PC-9 (cell line): ENCODE results near the gene FADS6. TPM values are rescaled to one million over a fixed set of nuclear protein-coding genes. Genes with fewer than 3 reads are reported as not detected.
A peak's percentile ranks its signal among the peaks of the same experiment; 100 is the strongest.

ENCODE experiments used
- BruUV-seq: library from RNA; stranded (reverse); fragments of 400-500 nt; replicated peaks from 2 replicates; lab custom pipeline; 2021; lab: Mats Ljungman, UMichigan
- CTCF ChIA-PET: fragments of 300-600 bp; sonication (Branson Sonifier 250); formaldehyde crosslinking; loops from one replicate; lab custom pipeline; 2022; ENCODE audit warnings: antibody characterized with exemption; lab: Charles Lee
- POLR2A ChIA-PET: fragments of 300-600 bp; sonication (Branson Sonifier 250); formaldehyde crosslinking; loops from one replicate; lab custom pipeline; 2022; ENCODE audit warnings: antibody characterized with exemption; ENCODE audit not compliant: unreplicated experiment; lab: Charles Lee
- DNase-seq, 2 experiments: peaks; one replicate each; pipeline versions ENCODE4 v3.0.0 to v3.0.0-alpha.2; 2015 to 2022; ENCODE audit warnings: mixed read lengths in 1 of 2
- H2AFZ ChIP-seq: fragments of 200-600 bp; sonication (generic); 2 replicates; pipeline ENCODE4 v1.8.1; 2017; ENCODE audit warnings: antibody characterized with exemption
- H3F3A ChIP-seq: fragments of 200-600 bp; sonication (generic); 2 replicates; pipeline ENCODE4 v1.8.1; 2017; ENCODE audit warnings: antibody characterized with exemption, mild to moderate bottlenecking, low read depth; ENCODE audit not compliant: insufficient read depth
- H3K27ac ChIP-seq: fragments of 200-600 bp; sonication (generic); 2 replicates; pipeline ENCODE4 v1.6.1; 2016; ENCODE audit warnings: mixed run types
- H3K27me3 ChIP-seq: fragments of 200-600 bp; sonication (generic); 2 replicates; pipeline ENCODE4 v1.6.1; 2016; ENCODE audit warnings: low read depth, mixed run types; ENCODE audit not compliant: insufficient read depth
- H3K36me3 ChIP-seq: fragments of 200-600 bp; sonication (generic); 2 replicates; pipeline ENCODE4 v1.6.1; 2016; ENCODE audit warnings: low read depth, mixed run types
- H3K4me1 ChIP-seq: fragments of 200-600 bp; sonication (generic); replicated peaks from 2 replicates; pipeline ENCODE4 v1.6.1; 2016; ENCODE audit warnings: mixed run types; ENCODE audit not compliant: insufficient read depth
- H3K4me2 ChIP-seq: fragments of 200-600 bp; sonication (generic); 2 replicates; pipeline ENCODE4 v1.6.1; 2017; ENCODE audit warnings: mixed run types
- H3K4me3 ChIP-seq: fragments of 200-600 bp; sonication (generic); 2 replicates; pipeline ENCODE4 v1.6.1; 2016; ENCODE audit warnings: mixed run types
- H3K79me2 ChIP-seq: fragments of 200-600 bp; sonication (generic); 2 replicates; pipeline ENCODE4 v1.6.1; 2017; ENCODE audit warnings: low read depth, mixed run types
- H3K9me2 ChIP-seq: fragments of 200-600 bp; sonication (generic); 2 replicates; pipeline ENCODE4 v1.8.1; 2017; ENCODE audit warnings: mild to moderate bottlenecking; ENCODE audit not compliant: insufficient read depth
- H3K9me3 ChIP-seq: fragments of 200-600 bp; sonication (generic); 2 replicates; pipeline ENCODE4 v1.8.1; 2016; ENCODE audit warnings: low read depth; ENCODE audit not compliant: insufficient read depth
- H4K20me1 ChIP-seq: fragments of 200-600 bp; sonication (generic); 2 replicates; pipeline ENCODE4 v1.8.1; 2017; ENCODE audit not compliant: insufficient read depth
- EZH2 ChIP-seq: fragments of 200-600 bp; sonication (generic); IDR thresholded peaks from 2 replicates; pipeline ENCODE4 v1.8.0; 2017; ENCODE audit warnings: antibody characterized with exemption, low read depth
- intact Hi-C: fragments of 100-400 bp; cut with micrococcal nuclease; formaldehyde crosslinking; loops from one replicate; pipeline ENCODE4 v1.10.0; 2022; ENCODE audit not compliant: unreplicated experiment
- total RNA-seq: library from RNA; stranded (reverse); gene quantifications from 2 replicates; pipeline ENCODE4 v1.2.3, GENCODE V29; 2021
- TF ChIP-seq, protein P1 (sequence below): fragments of 200-600 bp; sonication (generic); conservative IDR thresholded peaks from 2 replicates; pipeline ENCODE4 v1.6.1; 2017; ENCODE audit warnings: mixed run types, antibody characterized with exemption, mild to moderate bottlenecking, moderate library complexity

The FADS6 gene
- total RNA-seq, 1 experiment from 2014 or later, result not detected

DNA sequence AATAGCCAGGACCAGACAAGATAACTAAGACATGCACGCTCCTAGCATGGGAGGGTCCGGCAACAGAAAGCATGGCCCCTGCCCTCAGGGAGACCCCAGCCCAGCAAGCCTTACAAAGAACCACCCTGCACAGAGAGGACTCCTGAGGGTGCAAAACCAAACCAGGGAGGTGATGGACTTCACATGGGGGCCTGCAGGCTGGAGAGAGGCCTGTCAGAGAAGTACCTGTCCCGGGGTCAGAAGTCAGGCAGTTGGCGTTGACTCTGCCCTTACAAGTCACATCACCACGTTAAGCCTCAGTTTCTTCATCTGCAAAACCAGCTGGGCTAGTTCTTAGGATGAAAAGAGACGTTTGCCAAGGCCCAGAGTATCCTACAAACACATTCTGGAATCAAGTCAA lies 35.4 kb upstream of the FADS6 start:
- no peaks in the 10 kb centered on the region for H3K9me2 ChIP-seq
- H3K27me3 ChIP-seq, result peaks cover 28% of the 10 kb centered on the region
- no peaks in the 10 kb centered on the region for H3K36me3 ChIP-seq
- TF ChIP-seq EZH2, result no peak
- TF ChIP-seq, protein P1, sequence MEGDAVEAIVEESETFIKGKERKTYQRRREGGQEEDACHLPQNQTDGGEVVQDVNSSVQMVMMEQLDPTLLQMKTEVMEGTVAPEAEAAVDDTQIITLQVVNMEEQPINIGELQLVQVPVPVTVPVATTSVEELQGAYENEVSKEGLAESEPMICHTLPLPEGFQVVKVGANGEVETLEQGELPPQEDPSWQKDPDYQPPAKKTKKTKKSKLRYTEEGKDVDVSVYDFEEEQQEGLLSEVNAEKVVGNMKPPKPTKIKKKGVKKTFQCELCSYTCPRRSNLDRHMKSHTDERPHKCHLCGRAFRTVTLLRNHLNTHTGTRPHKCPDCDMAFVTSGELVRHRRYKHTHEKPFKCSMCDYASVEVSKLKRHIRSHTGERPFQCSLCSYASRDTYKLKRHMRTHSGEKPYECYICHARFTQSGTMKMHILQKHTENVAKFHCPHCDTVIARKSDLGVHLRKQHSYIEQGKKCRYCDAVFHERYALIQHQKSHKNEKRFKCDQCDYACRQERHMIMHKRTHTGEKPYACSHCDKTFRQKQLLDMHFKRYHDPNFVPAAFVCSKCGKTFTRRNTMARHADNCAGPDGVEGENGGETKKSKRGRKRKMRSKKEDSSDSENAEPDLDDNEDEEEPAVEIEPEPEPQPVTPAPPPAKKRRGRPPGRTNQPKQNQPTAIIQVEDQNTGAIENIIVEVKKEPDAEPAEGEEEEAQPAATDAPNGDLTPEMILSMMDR, result no peak
- H2AFZ ChIP-seq, result no peak overlapping the region
- ChIA-PET POLR2A (no interaction called here), CTCF (no interaction called here)
- H3K27ac ChIP-seq, result no peak overlapping the region
- no peak for DNase-seq
- no TSS peak for BruUV-seq
- no peaks in the 10 kb centered on the region for H3K9me3 ChIP-seq
- intact Hi-C loops, result no loop called here
- H4K20me1 ChIP-seq, result no peaks in the 10 kb centered on the region
- H3K4me3 ChIP-seq, result no peak overlapping the region
- peaks cover 3% of the 10 kb centered on the region; the same call in 1 of the 2 replicates for H3F3A ChIP-seq
- H3K4me1 ChIP-seq, result no peaks in the 10 kb centered on the region
- no peak overlapping the region for H3K4me2 ChIP-seq
- no peaks in the 10 kb centered on the region for H3K79me2 ChIP-seq

DNA sequence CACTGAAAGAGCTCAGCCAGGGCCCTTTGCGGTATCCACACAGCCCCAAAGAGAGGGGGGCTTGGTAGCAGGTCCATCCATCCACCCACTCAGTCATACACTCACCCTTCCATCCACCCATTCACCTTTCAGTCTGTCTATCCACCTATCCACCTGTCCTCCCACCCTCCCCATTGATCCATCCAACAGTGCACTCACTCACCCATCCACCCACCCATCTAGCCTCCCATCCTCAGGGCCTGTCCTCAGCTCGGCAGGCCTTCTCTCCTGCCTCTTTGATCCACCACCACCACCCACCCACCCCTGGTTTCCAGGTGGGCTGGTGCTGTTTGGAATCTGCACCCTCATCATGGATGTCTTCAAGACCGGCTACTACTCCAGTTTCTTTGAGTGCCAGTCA lies 31.8 kb upstream of the FADS6 start:
- peaks cover 34% of the 10 kb centered on the region for H3K27me3 ChIP-seq
- H3K4me2 ChIP-seq, result no peak overlapping the region
- CTCF ChIA-PET, result interaction anchor here (0.5 kb wide), 1 partner anchor 344 kb away, joined by 4 read pairs; no protein-coding TSS in a partner anchor
- DNase-seq, result no peak
- TF ChIP-seq, protein P1, result no peak
- TF ChIP-seq EZH2, result no peak
- POLR2A ChIA-PET, result no interaction called here
- H4K20me1 ChIP-seq, result no peaks in the 10 kb centered on the region
- no peaks in the 10 kb centered on the region for H3K4me1 ChIP-seq
- no peak overlapping the region for H3K4me3 ChIP-seq
- intact Hi-C loops, result no loop called here
- no peak overlapping the region for H3K27ac ChIP-seq
- no peaks in the 10 kb centered on the region for H3K9me2 ChIP-seq
- BruUV-seq, result no TSS peak
- H2AFZ ChIP-seq, result no peak overlapping the region
- H3K36me3 ChIP-seq, result no peaks in the 10 kb centered on the region
- H3F3A ChIP-seq, result peaks cover 3% of the 10 kb centered on the region; the same call in 1 of the 2 replicates
- no peaks in the 10 kb centered on the region for H3K9me3 ChIP-seq
- no peaks in the 10 kb centered on the region for H3K79me2 ChIP-seq

DNA sequence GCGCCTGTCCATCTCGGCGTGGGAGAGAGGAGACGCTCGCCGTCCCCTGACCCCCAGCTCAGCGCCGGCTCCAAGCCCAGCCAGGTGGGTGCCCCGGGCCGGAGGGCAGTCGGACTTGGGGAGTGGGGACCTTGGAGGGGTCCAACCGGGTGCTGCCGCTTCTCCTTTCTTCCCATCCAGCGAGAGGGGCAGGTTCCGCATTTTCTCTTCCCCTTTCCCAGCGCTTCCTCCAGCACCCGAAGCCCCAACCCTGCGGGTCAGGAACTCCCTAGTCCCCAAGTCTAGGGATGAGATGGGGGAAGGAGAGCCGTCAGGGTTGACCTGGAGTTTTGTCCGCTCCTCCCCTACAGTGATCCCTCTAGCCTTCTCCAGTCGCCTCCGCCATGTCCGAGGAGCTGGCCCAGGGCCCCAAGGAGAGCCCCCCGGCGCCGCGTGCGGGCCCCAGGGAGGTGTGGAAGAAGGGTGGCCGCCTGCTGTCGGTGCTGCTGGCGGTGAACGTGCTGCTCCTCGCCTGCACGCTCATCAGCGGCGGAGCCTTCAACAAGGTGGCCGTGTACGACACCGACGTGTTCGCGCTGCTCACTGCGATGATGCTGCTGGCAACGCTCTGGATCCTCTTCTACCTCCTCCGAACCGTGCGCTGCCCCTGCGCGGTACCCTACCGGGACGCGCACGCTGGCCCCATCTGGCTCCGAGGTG lies 31.0 kb upstream of the FADS6 start, which contains the start of gene OTOP2:
Gene OTOP2, plus strand, starts transcription at position 24 of the 699 bp plus-strand sequence. Its CDS starts 360 bp downstream, at position 384.
- Histone ChIP-seq H3K4me3 (peak within 1 kb of the TSS; percentile 55; the same call in 1 of the 2 replicates), H3K9me2 (no peaks in the 10 kb centered on the region), H3K79me2 (no peaks in the 10 kb centered on the region), H2AFZ (peak within 1 kb of the TSS; percentile 91), H3K27me3 (peaks cover 34% of the 10 kb centered on the region), H3K27ac (no peak within 1 kb of the TSS), H3F3A (peaks cover 3% of the 10 kb centered on the region; the same call in 1 of the 2 replicates), H3K4me2 (peak within 1 kb of the TSS; percentile 94), H4K20me1 (no peaks in the 10 kb centered on the region), H3K36me3 (no peaks in the 10 kb centered on the region), H3K9me3 (no peaks in the 10 kb centered on the region), H3K4me1 (no peaks in the 10 kb centered on the region)
- ChIA-PET POLR2A (no interaction called here), CTCF (interaction anchor here (0.6 kb wide), 1 partner anchor 36 kb away, joined by 5 read pairs; no protein-coding TSS in a partner anchor)
- TF ChIP-seq, protein P1, result no peak
- no peak for TF ChIP-seq EZH2
- BruUV-seq, result no TSS peak
- intact Hi-C loops, result no loop called here
- DNase-seq, result no peak
